GM21367 (cell line): Measurements from ENCODE around the gene HS3ST3A1.

ENCODE experiments used
- ATAC-seq: cut with Tn5 transposase; IDR thresholded peaks from one replicate; pipeline ENCODE4 v1.9.1; 2021; ENCODE audit not compliant: unreplicated experiment

The HS3ST3A1 gene

DNA sequence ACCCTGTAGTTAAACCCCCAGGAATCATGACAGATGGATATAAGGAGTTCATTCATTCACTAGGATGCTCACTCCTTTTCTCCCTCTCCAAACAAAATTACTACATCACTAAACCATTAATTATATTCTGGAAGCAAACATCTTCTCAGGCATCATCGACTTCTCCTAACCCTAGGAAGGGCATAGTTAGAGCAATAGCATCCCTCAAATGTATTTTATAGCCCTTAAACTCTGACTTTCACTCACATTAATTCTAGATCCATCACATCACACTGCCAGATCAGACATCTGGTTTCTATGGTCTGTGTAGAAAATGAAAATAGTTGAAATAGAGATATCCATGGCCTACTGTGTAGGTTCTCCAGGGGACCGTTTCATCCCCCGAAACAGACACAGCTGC lies 143.9 kb downstream of the HS3ST3A1 start:
- ATAC-seq: no peak
